Pancreas (tissue), 10 donors: ENCODE measurements around the gene PHF8. TPM values are rescaled to one million over a fixed set of nuclear protein-coding genes. Genes with fewer than 3 reads are reported as not detected.

Source experiments
- ATAC-seq, 4 donors: fragments of 200-7000 bp; cut with Tn5 transposase; one replicate each; pipeline versions ENCODE4 v1.8.0 to v1.9.1; 2020; ENCODE audit warnings: mild to moderate bottlenecking in 4 of 4, moderate library complexity in 4 of 4
- DNase-seq, 6 donors: peaks; one replicate each; pipeline ENCODE4 v3.0.0-alpha.2; 2020
- FAIRE-seq: peaks from 2 replicates; lab custom pipeline; 2012; peaks lifted over from hg19 to GRCh38; lab: Jason Lieb, UNC
- H3K27ac ChIP-seq, 4 donors: fragments of 200-600 bp; sonication (generic); 1 replicate in 3 of 4; 2 replicates in 1 of 4; pipeline versions ENCODE4 v1.5.0 to v1.8.0; 2020
- H3K27me3 ChIP-seq, 4 donors: fragments of 200-600 bp; one replicate each; pipeline ENCODE4 v1.8.0; 2021
- H3K36me3 ChIP-seq, 3 donors: fragments of 200-600 bp; sonication (generic) in 1 of 3; one replicate each; pipeline versions ENCODE4 v1.5.0 to v1.8.0; 2020 to 2021
- H3K4me1 ChIP-seq, 3 donors: fragments of 200-600 bp; one replicate each; pipeline ENCODE4 v1.8.0; 2021
- H3K4me3 ChIP-seq, 4 donors: fragments of 200-600 bp; sonication (generic) in 2 of 4; one replicate each; pipeline versions ENCODE4 v1.5.0 to v1.8.0; 2020 to 2021
- H3K9me3 ChIP-seq, 4 donors: fragments of 200-600 bp; one replicate each; pipeline ENCODE4 v1.8.0; 2021
- CTCF ChIP-seq, 4 donors: fragments of 200-600 bp; sonication (generic) in 3 of 4; IDR thresholded peaks; one replicate each; pipeline versions ENCODE4 v1.5.0 to v1.8.0; 2021; ENCODE audit warnings: antibody characterized with exemption in 4 of 4
- WGBS, 2 donors: extraction: QIAGEN DNeasy Blood & Tissue Kit; methylation state at CpG; one replicate each; pipeline ENCODE4 v1.1.7; 2013; 5-methylcytosine and 5-hydroxymethylcytosine counted together
- intact Hi-C, 3 donors: fragments of 100-400 bp; cut with DNase I; formaldehyde crosslinking; loops; one replicate each; pipeline versions ENCODE4 v1.11.1 to v1.14.2; 2022
- polyA plus RNA-seq, 2 donors: library from polyadenylated mRNA; stranded (reverse); fragments of 200-250 nt; gene quantifications; one replicate each; pipeline ENCODE4 v1.2.3, GENCODE V29; 2013
- total RNA-seq, 6 donors: library from RNA; stranded (reverse); fragmentation: NEBNext Ultra II Directional in 4 of 6; extraction: Animal tissue kit (Norgen Biotek cat#: 25700) in 4 of 6; gene quantifications; one replicate each; pipeline versions ENCODE4 v1.2.1 to v1.2.4, GENCODE V29; 2021 to 2023
- donor health status: healthy with polysubstance abuse.
- donor health status: DM: no; HTN: no; CAD: no; lungs with moderate emphysema.
- donor health status: DM: no; HTN: no; CAD: no.
- donor health status: control.
- donor health status: control.
- donor health status: Bipolar disorder and iron deficiency.
- donor health status: DM: yes; HTN: yes; CAD: no.
- donor health status: DM: no; HTN: no; CAD: no.
- donor health status: DM: no; HTN: no; CAD: no.
- donor health status: DM: yes; HTN: yes; CAD: no.

PHF8 gene
- total RNA-seq (10 to 100 TPM; 10.9 to 21.3 (median 14.6) TPM), polyA plus RNA-seq (10 to 100 TPM; 11.1 to 15.3 TPM)

GRCh38 chrX:54044126-54044876 is at the start of gene PHF8:
Gene PHF8, minus strand, starts transcription at chrX:54044473. Its CDS starts 1,745 bp downstream, at chrX:54042728.
- ATAC-seq (peak; percentile 86 to 93 (median 88)), FAIRE-seq (peak; percentile 96), DNase-seq (peak; percentile 94 to 97 (median 96))
- Histone ChIP-seq H3K9me3 (no peaks in the 10 kb centered on the region), H3K4me3 (peak within 1 kb of the TSS; percentile 36 to 56 (median 47)), H3K27ac (peak within 1 kb of the TSS; percentile 80 to 95 (median 88)), H3K4me1 (no peaks in the 10 kb centered on the region), H3K27me3 (no peaks in the 10 kb centered on the region), H3K36me3 (no peaks in the 10 kb centered on the region)
- TF ChIP-seq CTCF (IDR thresholded peaks at IDR 0.05), result no peak
- intact Hi-C loops, result no loop called here
- WGBS, 2 donors, result 0 to 31% methylated on average over 55 to 64 of the region's 66 CpGs

- H3K4me3 ChIP-seq, result no peak overlapping the region
- no peaks in the 10 kb centered on the region for H3K9me3 ChIP-seq
- ATAC-seq, result no peak
- DNase-seq, result no peak
- intact Hi-C loops, result no loop called here
- no peaks in the 10 kb centered on the region for H3K36me3 ChIP-seq
- no peaks in the 10 kb centered on the region for H3K4me1 ChIP-seq
- 54 to 61% methylated on average over 2 of the region's 2 CpGs for WGBS, 2 donors
- no peak overlapping the region for H3K27ac ChIP-seq
- FAIRE-seq, result no peak
- no peaks in the 10 kb centered on the region for H3K27me3 ChIP-seq
- TF ChIP-seq CTCF (IDR thresholded peaks at IDR 0.05), result no peak
Measured at GRCh38 chrX:54093571-54093970, 49.3 kb upstream of the PHF8 start.

- 46 to 65% methylated on average over 1 of the region's 1 CpG for WGBS, 2 donors
- no peaks in the 10 kb centered on the region for H3K4me1 ChIP-seq
- intact Hi-C loops, result no loop called here
- no peaks in the 10 kb centered on the region for H3K36me3 ChIP-seq
- no peak for DNase-seq
- no peaks in the 10 kb centered on the region for H3K27me3 ChIP-seq
- H3K27ac ChIP-seq, result no peak overlapping the region
- ATAC-seq, result peak in 1 of 4 donors; percentile 34
- peak; percentile 9 for FAIRE-seq
- H3K9me3 ChIP-seq, result no peaks in the 10 kb centered on the region
- TF ChIP-seq CTCF (IDR thresholded peaks at IDR 0.05), result no peak
- no peak overlapping the region for H3K4me3 ChIP-seq
Measured at GRCh38 chrX:54093159-54093558, 48.9 kb upstream of the PHF8 start.

GRCh38 chrX:54090880-54091279 is 46.6 kb upstream of the PHF8 start:
- Histone ChIP-seq H3K27ac (no peak overlapping the region), H3K36me3 (no peaks in the 10 kb centered on the region), H3K9me3 (no peaks in the 10 kb centered on the region), H3K4me1 (no peaks in the 10 kb centered on the region), H3K4me3 (no peak overlapping the region), H3K27me3 (peaks cover 0 to 4% (median 0%) of the 10 kb centered on the region in 4 donors)
- DNase-seq, result no peak
- 64 to 73% methylated on average over 2 of the region's 2 CpGs for WGBS, 2 donors
- no peak for TF ChIP-seq CTCF (IDR thresholded peaks at IDR 0.05)
- FAIRE-seq, result no peak
- ATAC-seq, result no peak
- intact Hi-C loops, result no loop called here

- intact Hi-C loops, result no loop called here
- TF ChIP-seq CTCF (IDR thresholded peaks at IDR 0.05), result no peak
- WGBS, 2 donors, result 75 to 93% methylated on average over 2 of the region's 2 CpGs
Measured at GRCh38 chrX:54089191-54089590, 44.9 kb upstream of the PHF8 start.

More at GRCh38 chrX:54089191-54089590, 44.9 kb upstream of the PHF8 start:
- no peak for DNase-seq
- no peak for ATAC-seq
- Histone ChIP-seq H3K36me3 (no peaks in the 10 kb centered on the region), H3K27me3 (peaks cover 0 to 4% (median 0%) of the 10 kb centered on the region in 4 donors), H3K27ac (no peak overlapping the region), H3K9me3 (no peaks in the 10 kb centered on the region), H3K4me3 (no peak overlapping the region), H3K4me1 (no peaks in the 10 kb centered on the region)
- FAIRE-seq, result no peak
